Measurements from ENCODE around the gene CPOX. TPM values are rescaled to one million over a fixed set of nuclear protein-coding genes. Genes with fewer than 3 reads are reported as not detected.
"Not testable (repeated sequence)": the region's sequence is repeated elsewhere in the genome, so short reads cannot be mapped to it uniquely, and the experiment has no call there.

Gene CPOX
- 38.5 and 46.6 TPM in 2 replicates for total RNA-seq (2014; rRNA removed; shearing (Covaris generic))

DNA sequence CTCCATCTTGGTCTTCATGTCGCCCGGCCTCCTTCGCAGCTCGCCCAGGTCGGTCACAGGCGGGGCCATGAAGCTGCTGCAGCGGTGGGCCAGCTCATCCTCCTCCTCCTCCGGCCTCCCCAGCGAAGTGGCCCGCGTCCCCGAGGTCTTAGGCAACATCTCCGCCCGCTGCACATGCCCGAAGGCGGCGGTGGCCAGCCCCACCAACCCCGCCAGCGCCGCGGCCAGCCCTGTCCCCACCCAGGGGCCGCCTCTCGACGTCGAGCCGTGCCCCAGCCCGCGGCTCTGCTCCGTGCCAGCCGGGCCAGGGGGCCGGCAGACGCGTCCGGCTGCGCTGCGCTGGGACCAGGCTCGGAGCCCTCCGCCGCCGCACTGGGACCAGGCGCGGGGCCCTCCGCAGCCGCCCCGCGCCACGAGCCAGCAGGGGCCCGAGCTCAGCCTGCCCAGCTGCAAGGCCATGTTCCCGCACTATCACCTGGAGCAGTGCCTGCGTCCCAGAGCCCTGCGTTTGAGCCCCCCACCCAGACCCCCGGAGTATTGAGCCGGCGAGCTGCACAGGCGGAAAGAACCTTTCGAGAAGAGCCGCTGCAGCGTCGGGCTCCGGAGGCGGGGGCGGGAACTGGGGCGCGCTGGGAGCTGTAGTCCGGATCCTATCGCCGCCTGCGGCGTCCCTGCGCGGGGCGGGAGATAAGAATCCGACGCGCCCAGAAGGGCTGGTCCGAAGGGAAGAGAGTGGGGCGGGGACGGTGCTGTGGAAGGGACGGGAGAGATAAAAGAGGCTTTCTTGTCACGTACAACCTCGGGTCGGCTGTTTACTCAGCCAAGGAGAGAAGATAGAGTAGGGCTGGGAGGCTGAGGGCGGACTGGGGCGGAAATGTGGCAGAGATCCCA is at the start of gene CPOX:
Gene CPOX, minus strand, starts transcription at position 566 of the 891 bp plus-strand sequence. Its CDS starts 107 bp downstream, at position 459.
- Histone ChIP-seq H3K9me3 (replicated peaks) (no peaks in the 10 kb centered on the region), H3K27ac (no peak within 1 kb of the TSS), H3K27me3 (replicated peaks) (no peaks in the 10 kb centered on the region), H3K36me3 (peaks cover 21% of the 10 kb centered on the region), H3K4me1 (replicated peaks) (peaks cover 11% of the 10 kb centered on the region), H3K4me3 (peak within 1 kb of the TSS; percentile 83)
- peak; percentile 81 to 86 for DNase-seq (ENCODE audit: low read depth in 1 of 2, low spot score in 2 of 2)

DNA sequence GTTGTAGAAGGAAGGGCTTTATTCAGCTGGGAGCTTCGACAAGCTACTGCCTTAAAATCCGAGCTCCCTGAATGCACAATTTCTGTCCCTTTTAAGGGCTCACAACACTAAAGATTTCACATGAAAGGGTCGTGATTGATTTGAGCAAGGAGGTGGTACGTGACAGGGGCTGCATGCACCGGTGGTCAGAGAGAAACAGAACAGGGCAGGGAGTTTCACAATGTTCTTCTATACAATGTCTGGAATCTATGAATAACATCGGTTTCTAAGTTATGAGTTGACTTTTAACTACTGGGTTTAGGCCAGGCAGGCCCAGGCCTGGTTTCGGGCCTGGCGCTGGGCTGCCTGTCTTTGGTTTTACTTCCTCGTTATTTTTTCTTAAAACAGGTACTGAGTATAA is 49.4 kb upstream of the CPOX start:
- H3K4me3 ChIP-seq; DNase-seq (ENCODE audit: low read depth in 1 of 2, low spot score in 2 of 2); H3K27ac ChIP-seq; H3K36me3 ChIP-seq; H3K4me1 ChIP-seq (replicated peaks); H3K27me3 ChIP-seq (replicated peaks); H3K9me3 ChIP-seq (replicated peaks): not testable (repeated sequence)

DNA sequence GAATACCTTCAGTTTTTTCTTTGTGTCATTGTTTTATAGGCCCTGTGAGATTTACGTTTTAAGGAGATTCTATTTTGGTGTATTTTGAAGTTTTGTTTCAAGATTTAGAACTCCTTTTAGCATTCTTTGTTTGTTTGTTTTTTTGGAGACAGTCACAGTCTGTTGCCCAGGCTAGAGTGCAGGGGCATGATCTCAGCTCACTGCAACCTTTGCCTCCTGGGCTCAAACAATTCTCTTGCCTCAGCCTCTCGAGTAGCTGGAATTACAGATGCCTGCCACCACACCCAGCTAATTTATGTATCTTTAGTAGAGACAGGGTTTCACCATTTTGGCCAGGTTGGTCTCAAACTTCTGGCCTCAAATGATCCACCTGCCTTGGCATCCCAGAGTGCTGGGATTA is 48.3 kb upstream of the CPOX start:
- H3K4me1 ChIP-seq (replicated peaks); H3K36me3 ChIP-seq; H3K27me3 ChIP-seq (replicated peaks); H3K9me3 ChIP-seq (replicated peaks); H3K27ac ChIP-seq; H3K4me3 ChIP-seq; DNase-seq (ENCODE audit: low read depth in 1 of 2, low spot score in 2 of 2): not testable (repeated sequence)

DNA sequence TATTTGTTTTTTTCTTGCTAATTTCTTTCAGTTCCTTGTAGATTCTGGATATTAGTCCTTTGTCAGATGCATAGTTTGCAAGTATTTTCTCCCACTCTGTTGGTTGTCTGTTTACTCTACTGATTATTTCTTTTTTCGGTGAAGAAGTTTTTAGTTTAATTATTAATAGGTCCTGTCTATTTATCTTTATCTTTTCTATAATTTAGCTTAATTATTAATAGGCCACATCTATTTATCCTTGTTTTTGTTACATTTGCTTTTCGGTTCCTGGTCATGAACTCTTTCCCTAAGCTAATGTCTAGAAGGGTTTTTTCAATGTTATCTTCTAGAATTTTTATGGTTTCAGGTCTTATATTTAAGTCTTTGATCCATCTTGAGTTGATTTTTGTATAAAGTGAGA is 45.1 kb upstream of the CPOX start:
- H3K27me3 ChIP-seq (replicated peaks); H3K4me3 ChIP-seq; H3K36me3 ChIP-seq; H3K4me1 ChIP-seq (replicated peaks); DNase-seq (ENCODE audit: low read depth in 1 of 2, low spot score in 2 of 2); H3K27ac ChIP-seq; H3K9me3 ChIP-seq (replicated peaks): not testable (repeated sequence)

DNA sequence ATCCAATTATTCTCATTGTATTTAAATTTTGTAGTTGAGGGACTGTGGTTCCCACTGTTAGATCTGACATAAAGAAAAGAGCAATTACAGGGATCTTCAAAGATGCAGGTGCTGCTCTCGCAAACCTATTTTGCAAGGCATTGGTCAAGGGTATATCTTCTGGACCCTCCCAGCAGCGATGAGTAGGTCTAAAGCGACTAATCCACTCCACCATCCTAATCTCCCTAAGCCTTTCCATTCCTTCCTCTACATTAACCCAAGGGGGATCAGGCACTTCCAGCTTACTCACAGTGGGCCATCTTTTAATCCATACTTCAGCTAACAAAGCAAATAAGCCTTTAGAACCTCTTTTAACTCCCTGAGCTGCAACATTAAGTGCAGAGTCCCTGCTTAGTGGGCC is 37.0 kb upstream of the CPOX start:
- no peak for DNase-seq (ENCODE audit: low read depth in 1 of 2, low spot score in 2 of 2)
- Histone ChIP-seq H3K9me3 (replicated peaks) (no peaks in the 10 kb centered on the region), H3K4me1 (replicated peaks) (no peaks in the 10 kb centered on the region), H3K27ac (no peak overlapping the region), H3K36me3 (no peaks in the 10 kb centered on the region), H3K27me3 (replicated peaks) (0 out of 2 replicates have a peak, but pooled peaks cover 10% of the 10 kb centered on the region), H3K4me3 (no peak overlapping the region)

DNA sequence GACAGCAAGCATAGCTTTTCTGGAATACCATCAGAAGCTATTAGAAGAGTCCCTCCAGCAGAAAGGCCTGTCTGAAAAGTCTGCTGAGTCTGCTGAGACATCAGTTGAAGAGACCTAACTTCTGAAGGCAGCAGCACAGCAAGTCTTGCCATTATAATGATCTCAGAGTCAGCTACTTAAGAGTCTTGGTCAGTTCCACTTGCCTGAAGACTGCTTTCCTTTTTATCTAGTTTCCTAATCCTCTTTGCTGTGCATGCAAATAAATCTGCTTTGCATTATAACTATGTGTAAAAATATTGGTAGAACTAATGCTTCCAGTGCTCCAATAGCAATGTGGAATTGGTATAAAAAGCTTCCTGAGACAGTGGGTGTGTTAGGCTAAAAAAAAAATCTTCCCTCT is 34.9 kb upstream of the CPOX start:
- no peaks in the 10 kb centered on the region for H3K4me1 ChIP-seq (replicated peaks)
- DNase-seq (ENCODE audit: low read depth in 1 of 2, low spot score in 2 of 2) = no peak
- H3K27ac ChIP-seq = no peak overlapping the region
- no peaks in the 10 kb centered on the region for H3K36me3 ChIP-seq
- no peak overlapping the region for H3K4me3 ChIP-seq
- H3K9me3 ChIP-seq (replicated peaks) = no peaks in the 10 kb centered on the region
- H3K27me3 ChIP-seq (replicated peaks) = 0 out of 2 replicates have a peak, but pooled peaks cover 6% of the 10 kb centered on the region

DNA sequence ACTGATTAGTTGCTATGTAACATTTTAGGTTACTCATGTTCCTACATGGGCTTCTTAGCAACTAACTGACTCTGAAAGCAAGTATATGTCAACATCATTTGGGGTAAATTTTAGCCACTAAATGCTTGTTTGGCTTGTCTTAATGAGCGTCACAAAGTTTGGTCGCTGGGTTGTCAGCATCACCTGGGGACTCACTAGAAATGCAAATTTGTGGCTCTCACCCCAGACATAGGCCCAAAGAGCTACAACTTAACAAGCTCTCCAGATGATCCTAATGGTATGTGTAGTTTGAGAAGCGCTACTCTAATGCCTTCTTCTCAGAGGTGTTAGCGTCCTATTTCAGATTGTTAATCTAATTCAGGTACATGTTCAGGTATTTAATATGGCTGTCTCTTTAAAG is 32.7 kb upstream of the CPOX start:
- 0 out of 2 replicates have a peak, but pooled peaks cover 6% of the 10 kb centered on the region for H3K27me3 ChIP-seq (replicated peaks)
- no peaks in the 10 kb centered on the region for H3K4me1 ChIP-seq (replicated peaks)
- DNase-seq (ENCODE audit: low read depth in 1 of 2, low spot score in 2 of 2) = no peak
- no peaks in the 10 kb centered on the region for H3K36me3 ChIP-seq
- H3K4me3 ChIP-seq = no peak overlapping the region
- H3K9me3 ChIP-seq (replicated peaks) = no peaks in the 10 kb centered on the region
- no peak overlapping the region for H3K27ac ChIP-seq

DNA sequence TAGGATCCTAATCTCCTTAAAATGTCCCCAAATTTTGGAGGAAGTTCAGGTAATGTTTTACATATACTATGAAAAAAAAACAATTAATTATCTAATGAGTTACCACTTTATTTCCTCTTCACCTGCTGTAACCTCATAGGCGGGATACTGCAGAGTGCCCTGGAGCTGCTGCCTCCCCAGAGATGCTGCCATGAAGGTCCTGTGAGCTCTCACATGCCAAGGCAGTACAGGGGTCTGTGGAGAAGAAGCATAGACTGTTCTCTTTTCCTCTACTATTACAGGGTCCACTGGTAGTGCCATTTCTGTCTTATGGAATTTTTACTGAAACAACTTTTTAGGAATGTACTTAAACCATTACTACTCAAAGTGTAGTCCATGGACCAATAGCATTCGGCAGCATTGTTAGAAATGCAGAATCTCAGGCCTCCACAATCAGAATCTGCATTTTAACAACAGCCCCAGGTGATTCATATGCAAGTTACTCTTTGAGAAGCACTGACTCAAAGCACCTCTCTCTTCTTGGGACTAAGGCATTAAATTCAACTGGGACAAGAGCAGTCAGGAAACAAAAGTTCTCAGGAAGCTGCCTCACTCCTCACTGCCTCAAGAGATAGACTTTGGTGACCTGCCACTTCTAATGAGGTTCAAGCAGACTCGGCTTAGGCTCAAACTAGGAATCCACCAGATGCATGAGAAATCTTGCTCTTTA is 30.3 kb upstream of the CPOX start:
- H3K4me1 ChIP-seq (replicated peaks) = no peaks in the 10 kb centered on the region
- 0 out of 2 replicates have a peak, but pooled peaks cover 3% of the 10 kb centered on the region for H3K27me3 ChIP-seq (replicated peaks)
- no peak for DNase-seq (ENCODE audit: low read depth in 1 of 2, low spot score in 2 of 2)
- H3K36me3 ChIP-seq = no peaks in the 10 kb centered on the region
- H3K4me3 ChIP-seq = no peak overlapping the region
- H3K27ac ChIP-seq = no peak overlapping the region
- no peaks in the 10 kb centered on the region for H3K9me3 ChIP-seq (replicated peaks)

DNA sequence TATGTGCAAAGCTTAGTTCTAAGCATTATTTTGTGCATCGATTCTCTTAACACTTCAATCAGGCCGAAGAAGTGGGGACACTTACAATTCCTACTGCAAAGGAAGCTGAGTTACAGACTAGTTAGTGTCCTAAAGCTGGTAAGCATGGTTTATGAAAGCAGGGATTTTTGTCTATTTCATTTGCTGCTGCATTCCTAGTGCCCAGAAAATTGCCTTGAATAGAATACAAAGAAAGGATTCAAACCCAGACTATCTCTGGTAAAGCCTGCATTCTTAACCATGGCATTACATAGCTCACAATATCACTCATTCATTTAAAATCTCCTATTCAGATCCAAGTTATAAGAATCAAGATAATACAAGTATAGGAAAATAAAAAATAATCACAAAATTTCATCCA is 24.4 kb upstream of the CPOX start:
- Histone ChIP-seq H3K9me3 (replicated peaks) (no peaks in the 10 kb centered on the region), H3K27ac (no peak overlapping the region), H3K27me3 (replicated peaks) (0 out of 2 replicates have a peak, but pooled peaks cover 3% of the 10 kb centered on the region), H3K4me3 (no peak overlapping the region), H3K36me3 (no peaks in the 10 kb centered on the region), H3K4me1 (replicated peaks) (no peaks in the 10 kb centered on the region)
- no peak for DNase-seq (ENCODE audit: low read depth in 1 of 2, low spot score in 2 of 2)

DNA sequence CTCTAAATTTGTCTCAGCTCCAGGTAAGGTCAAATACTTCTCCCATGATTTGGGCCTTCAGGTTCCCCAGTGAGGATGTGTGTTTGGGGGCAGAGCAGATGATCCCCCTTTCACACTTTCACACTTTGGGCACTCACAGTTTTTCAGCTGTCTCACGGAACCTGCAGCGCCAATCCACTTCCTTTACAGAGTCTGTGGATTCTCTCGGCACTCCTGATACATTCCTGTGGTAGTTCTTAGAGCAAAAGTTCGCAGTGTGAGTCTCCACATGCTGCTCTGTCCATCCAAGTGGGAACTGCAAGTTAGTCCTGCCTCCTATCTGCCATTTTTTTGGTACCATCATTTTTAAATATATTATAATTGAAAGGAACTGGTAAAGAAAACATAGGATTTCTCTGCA is 20.2 kb upstream of the CPOX start:
- no peaks in the 10 kb centered on the region for H3K4me1 ChIP-seq (replicated peaks)
- no peaks in the 10 kb centered on the region for H3K9me3 ChIP-seq (replicated peaks)
- H3K27ac ChIP-seq = no peak overlapping the region
- DNase-seq (ENCODE audit: low read depth in 1 of 2, low spot score in 2 of 2) = no peak
- H3K4me3 ChIP-seq = no peak overlapping the region
- 0 out of 2 replicates have a peak, but pooled peaks cover 3% of the 10 kb centered on the region for H3K27me3 ChIP-seq (replicated peaks)
- H3K36me3 ChIP-seq = no peaks in the 10 kb centered on the region

DNA sequence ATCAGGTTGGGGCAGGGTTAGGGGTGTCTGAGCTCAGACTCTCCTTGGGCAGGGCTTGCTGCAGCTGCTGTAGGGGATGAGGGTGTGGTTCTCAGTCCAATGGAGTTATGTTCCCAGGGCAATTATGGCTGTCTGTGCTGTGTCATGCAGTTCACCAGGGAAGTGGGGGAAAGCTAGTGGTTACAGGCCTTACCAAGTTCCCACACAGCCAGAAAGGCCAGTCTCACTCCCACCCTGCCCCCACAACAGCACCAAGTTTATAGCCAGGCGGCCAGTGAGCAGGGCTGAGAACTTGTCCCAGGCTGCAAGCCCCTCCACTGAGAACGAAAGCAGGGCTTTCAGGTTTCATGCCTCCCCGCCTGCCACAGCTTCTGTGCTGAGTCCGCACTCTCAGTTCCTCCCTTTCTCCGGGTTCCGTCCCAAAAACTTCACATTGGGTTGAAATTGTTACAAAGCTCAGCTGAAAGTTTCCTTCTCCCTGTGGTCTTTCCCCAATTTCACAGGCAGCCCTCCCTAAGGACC is 19.6 kb upstream of the CPOX start:
- Histone ChIP-seq H3K27ac (no peak overlapping the region), H3K36me3 (no peaks in the 10 kb centered on the region), H3K27me3 (replicated peaks) (0 out of 2 replicates have a peak, but pooled peaks cover 3% of the 10 kb centered on the region), H3K4me3 (no peak overlapping the region), H3K9me3 (replicated peaks) (no peaks in the 10 kb centered on the region), H3K4me1 (replicated peaks) (no peaks in the 10 kb centered on the region)
- DNase-seq (ENCODE audit: low read depth in 1 of 2, low spot score in 2 of 2) = no peak

DNA sequence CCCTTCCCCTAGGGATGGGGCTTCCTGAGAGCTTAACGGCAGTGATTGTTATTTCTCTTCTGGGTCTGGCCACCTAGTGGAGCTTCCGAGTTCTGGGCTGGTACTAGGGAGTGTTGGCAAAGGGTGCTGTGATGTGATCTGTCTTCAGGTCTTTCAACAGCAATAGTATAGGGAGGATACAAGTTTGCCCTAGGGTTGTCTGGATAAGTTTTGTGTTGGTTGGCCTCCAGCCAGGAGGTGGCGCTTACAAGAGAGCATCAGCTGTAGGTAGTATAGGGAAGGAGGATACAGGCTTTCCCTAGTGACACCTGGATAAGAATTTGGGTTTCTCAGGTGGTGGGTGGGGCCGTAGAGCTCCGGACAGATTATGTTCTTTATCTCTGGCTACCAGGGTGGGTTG is 19.2 kb upstream of the CPOX start:
- Histone ChIP-seq H3K4me1 (replicated peaks) (no peaks in the 10 kb centered on the region), H3K27me3 (replicated peaks) (0 out of 2 replicates have a peak, but pooled peaks cover 3% of the 10 kb centered on the region), H3K4me3 (no peak overlapping the region), H3K36me3 (no peaks in the 10 kb centered on the region), H3K27ac (no peak overlapping the region), H3K9me3 (replicated peaks) (no peaks in the 10 kb centered on the region)
- DNase-seq (ENCODE audit: low read depth in 1 of 2, low spot score in 2 of 2) = no peak

DNA sequence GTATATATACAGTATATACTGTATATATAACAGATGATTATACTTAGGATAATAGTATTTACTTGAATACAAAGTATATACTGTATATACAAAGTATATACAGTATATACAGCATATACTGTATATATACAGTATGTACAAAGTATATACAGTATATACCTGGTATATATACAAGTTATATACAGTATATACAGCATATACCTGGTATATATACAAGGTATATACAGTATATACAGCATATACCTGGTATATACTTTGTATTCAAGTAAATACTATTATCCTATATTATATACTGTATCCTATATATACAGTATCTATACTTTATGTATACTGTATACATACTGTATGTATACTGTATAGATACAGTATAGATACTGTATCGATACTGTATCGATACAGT is 14.6 kb upstream of the CPOX start:
- Histone ChIP-seq H3K27ac (no peak overlapping the region), H3K27me3 (replicated peaks) (no peaks in the 10 kb centered on the region), H3K36me3 (no peaks in the 10 kb centered on the region), H3K4me1 (replicated peaks) (no peaks in the 10 kb centered on the region), H3K4me3 (no peak overlapping the region), H3K9me3 (replicated peaks) (no peaks in the 10 kb centered on the region)
- DNase-seq (ENCODE audit: low read depth in 1 of 2, low spot score in 2 of 2) = no peak

DNA sequence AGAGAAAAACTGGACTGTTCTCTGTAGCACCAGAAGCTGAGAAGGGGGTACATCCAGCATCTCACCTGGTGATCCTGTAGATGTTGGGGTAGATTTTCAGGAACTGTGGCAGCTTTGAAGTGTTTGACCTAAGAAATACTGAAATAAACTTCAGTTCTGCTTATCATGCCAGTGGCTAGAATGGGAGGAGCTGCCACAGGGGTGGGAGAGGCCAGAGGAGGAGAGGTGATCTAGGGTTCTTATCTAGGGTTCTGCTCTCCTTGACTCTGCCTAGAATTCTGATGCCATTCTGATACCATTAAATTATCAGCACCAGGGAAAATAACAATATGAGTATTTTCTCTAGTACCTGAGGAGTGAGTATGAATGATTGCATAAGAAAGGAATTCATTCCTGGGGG is 10.2 kb upstream of the CPOX start:
- H3K4me3 ChIP-seq = no peak overlapping the region
- H3K27ac ChIP-seq = no peak overlapping the region
- no peaks in the 10 kb centered on the region for H3K9me3 ChIP-seq (replicated peaks)
- no peak for DNase-seq (ENCODE audit: low read depth in 1 of 2, low spot score in 2 of 2)
- no peaks in the 10 kb centered on the region for H3K4me1 ChIP-seq (replicated peaks)
- H3K27me3 ChIP-seq (replicated peaks) = no peaks in the 10 kb centered on the region
- no peaks in the 10 kb centered on the region for H3K36me3 ChIP-seq
